ENCODE data around the gene GPBP1.
A peak's percentile ranks its signal among the peaks of the same experiment; 100 is the strongest.

GPBP1 gene

GRCh38 chr5:57171816-57172465, 1.9 kb upstream of the GPBP1 start:
- Histone ChIP-seq H3K9me3 (ENCODE audit: low read length) (no peaks in the 10 kb centered on the region), H3K9ac (ENCODE audit: low read length) (peak overlapping the region; percentile 98), H3K27ac (ENCODE audit: low read depth, low read length, poor library complexity, severe bottlenecking) (peak overlapping the region; percentile 93), H3K4me1 (ENCODE audit: insufficient read depth, low read length, severe bottlenecking) (peaks cover 22% of the 10 kb centered on the region), H3K79me2 (ENCODE audit: insufficient read depth, low read length) (peaks cover 29% of the 10 kb centered on the region), H3K27me3 (ENCODE audit: insufficient read depth, low read length) (no peaks in the 10 kb centered on the region), H3F3A (ENCODE audit: insufficient read depth, low read length) (peaks cover 9% of the 10 kb centered on the region; the same call in 1 of the 2 replicates), H4K20me1 (ENCODE audit: insufficient read depth, low read length) (no peaks in the 10 kb centered on the region), H3K4me3 (ENCODE audit: low read depth, low read length, poor library complexity, severe bottlenecking) (peak overlapping the region; percentile 90), H3K4me2 (ENCODE audit: low read length) (peak overlapping the region; percentile 97), H3K36me3 (ENCODE audit: insufficient read depth, low read length) (peaks cover 9% of the 10 kb centered on the region; the same call in 1 of the 2 replicates), H2AFZ (ENCODE audit: low read length) (peak overlapping the region; percentile 82), H3K9me2 (ENCODE audit: low read depth, low read length) (no peaks in the 10 kb centered on the region)
- no peak for TF ChIP-seq EZH2 (IDR thresholded peaks at IDR 0.05; ENCODE audit: borderline replicate concordance, low read length)
- TF ChIP-seq, protein P1, sequence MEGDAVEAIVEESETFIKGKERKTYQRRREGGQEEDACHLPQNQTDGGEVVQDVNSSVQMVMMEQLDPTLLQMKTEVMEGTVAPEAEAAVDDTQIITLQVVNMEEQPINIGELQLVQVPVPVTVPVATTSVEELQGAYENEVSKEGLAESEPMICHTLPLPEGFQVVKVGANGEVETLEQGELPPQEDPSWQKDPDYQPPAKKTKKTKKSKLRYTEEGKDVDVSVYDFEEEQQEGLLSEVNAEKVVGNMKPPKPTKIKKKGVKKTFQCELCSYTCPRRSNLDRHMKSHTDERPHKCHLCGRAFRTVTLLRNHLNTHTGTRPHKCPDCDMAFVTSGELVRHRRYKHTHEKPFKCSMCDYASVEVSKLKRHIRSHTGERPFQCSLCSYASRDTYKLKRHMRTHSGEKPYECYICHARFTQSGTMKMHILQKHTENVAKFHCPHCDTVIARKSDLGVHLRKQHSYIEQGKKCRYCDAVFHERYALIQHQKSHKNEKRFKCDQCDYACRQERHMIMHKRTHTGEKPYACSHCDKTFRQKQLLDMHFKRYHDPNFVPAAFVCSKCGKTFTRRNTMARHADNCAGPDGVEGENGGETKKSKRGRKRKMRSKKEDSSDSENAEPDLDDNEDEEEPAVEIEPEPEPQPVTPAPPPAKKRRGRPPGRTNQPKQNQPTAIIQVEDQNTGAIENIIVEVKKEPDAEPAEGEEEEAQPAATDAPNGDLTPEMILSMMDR (IDR thresholded peaks at IDR 0.05; ENCODE audit: low read length): no peak

DNA sequence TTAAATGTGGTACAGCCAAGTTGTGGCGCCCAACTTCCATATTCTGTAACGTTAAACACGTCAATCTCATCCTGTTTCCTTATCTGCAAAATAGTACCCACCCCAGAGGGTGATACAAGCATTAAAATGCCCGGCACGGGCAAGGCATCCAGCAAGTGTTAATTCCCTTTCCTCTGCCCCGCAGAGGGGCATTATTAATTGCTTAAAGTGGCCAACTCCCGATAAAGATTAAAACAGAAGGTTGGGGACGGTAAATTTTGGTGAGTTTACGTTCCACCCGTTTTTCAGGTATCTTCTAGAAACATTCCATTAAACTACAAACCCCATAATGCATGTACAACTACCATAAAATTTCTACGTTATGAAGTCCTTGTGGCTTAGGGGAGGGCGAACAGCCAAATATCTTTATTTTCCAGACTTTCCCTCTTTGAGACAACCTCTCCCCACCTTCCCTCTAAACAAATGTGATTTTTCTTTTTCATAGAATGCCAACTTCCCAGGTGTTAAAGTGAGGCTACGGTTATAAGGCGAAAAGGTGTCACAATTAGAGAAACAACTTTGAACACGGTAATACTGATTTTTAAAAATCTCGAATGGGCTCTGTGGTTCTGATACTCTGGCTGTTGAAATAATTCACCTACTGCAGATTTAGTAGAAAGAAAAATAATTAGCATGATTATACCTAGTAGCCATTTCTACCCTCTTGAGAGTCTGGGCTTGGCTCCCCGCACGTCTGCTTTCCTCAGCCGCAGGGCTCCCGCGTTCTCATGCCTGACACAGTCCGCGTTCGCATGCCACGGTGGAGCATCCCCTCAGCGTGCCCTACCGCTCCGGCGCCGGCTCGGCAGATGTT, 1.2 kb upstream of the GPBP1 start:
- H2AFZ ChIP-seq (ENCODE audit: low read length): peak overlapping the region; percentile 82; the same call in 1 of the 2 replicates
- TF ChIP-seq, protein P1 (IDR thresholded peaks at IDR 0.05; ENCODE audit: low read length): no peak
- no peak for TF ChIP-seq EZH2 (IDR thresholded peaks at IDR 0.05; ENCODE audit: borderline replicate concordance, low read length)
- peak overlapping the region; percentile 98 for H3K9ac ChIP-seq (ENCODE audit: low read length)
- H3K9me3 ChIP-seq (ENCODE audit: low read length): no peaks in the 10 kb centered on the region
- H3K79me2 ChIP-seq (ENCODE audit: insufficient read depth, low read length): peaks cover 37% of the 10 kb centered on the region
- no peaks in the 10 kb centered on the region for H3K27me3 ChIP-seq (ENCODE audit: insufficient read depth, low read length)
- peaks cover 17% of the 10 kb centered on the region; the same call in 1 of the 2 replicates for H3K36me3 ChIP-seq (ENCODE audit: insufficient read depth, low read length)
- H3K27ac ChIP-seq (ENCODE audit: low read depth, low read length, poor library complexity, severe bottlenecking): peak overlapping the region; percentile 93
- H3K9me2 ChIP-seq (ENCODE audit: low read depth, low read length): no peaks in the 10 kb centered on the region
- peaks cover 9% of the 10 kb centered on the region; the same call in 1 of the 2 replicates for H3F3A ChIP-seq (ENCODE audit: insufficient read depth, low read length)
- H3K4me3 ChIP-seq (ENCODE audit: low read depth, low read length, poor library complexity, severe bottlenecking): peak overlapping the region; percentile 90
- no peaks in the 10 kb centered on the region for H4K20me1 ChIP-seq (ENCODE audit: insufficient read depth, low read length)
- H3K4me2 ChIP-seq (ENCODE audit: low read length): peak overlapping the region; percentile 97
- peaks cover 26% of the 10 kb centered on the region for H3K4me1 ChIP-seq (ENCODE audit: insufficient read depth, low read length, severe bottlenecking)

- no peaks in the 10 kb centered on the region for H3K27me3 ChIP-seq (ENCODE audit: insufficient read depth, low read length)
- peaks cover 9% of the 10 kb centered on the region; the same call in 1 of the 2 replicates for H3F3A ChIP-seq (ENCODE audit: insufficient read depth, low read length)
- TF ChIP-seq, protein P1 (IDR thresholded peaks at IDR 0.05; ENCODE audit: low read length): no peak
- no peak for TF ChIP-seq EZH2 (IDR thresholded peaks at IDR 0.05; ENCODE audit: borderline replicate concordance, low read length)
- H3K27ac ChIP-seq (ENCODE audit: low read depth, low read length, poor library complexity, severe bottlenecking): peak overlapping the region; percentile 93
- H3K36me3 ChIP-seq (ENCODE audit: insufficient read depth, low read length): peaks cover 29% of the 10 kb centered on the region; the same call in 1 of the 2 replicates
- H3K4me1 ChIP-seq (ENCODE audit: insufficient read depth, low read length, severe bottlenecking): peaks cover 41% of the 10 kb centered on the region
- no peaks in the 10 kb centered on the region for H4K20me1 ChIP-seq (ENCODE audit: insufficient read depth, low read length)
- H3K9me3 ChIP-seq (ENCODE audit: low read length): no peaks in the 10 kb centered on the region
- H2AFZ ChIP-seq (ENCODE audit: low read length): no peak overlapping the region
- H3K9me2 ChIP-seq (ENCODE audit: low read depth, low read length): no peaks in the 10 kb centered on the region
- peaks cover 53% of the 10 kb centered on the region for H3K79me2 ChIP-seq (ENCODE audit: insufficient read depth, low read length)
- H3K4me3 ChIP-seq (ENCODE audit: low read depth, low read length, poor library complexity, severe bottlenecking): peak overlapping the region; percentile 90
- peak overlapping the region; percentile 90 for H3K4me2 ChIP-seq (ENCODE audit: low read length)
- peak overlapping the region; percentile 98 for H3K9ac ChIP-seq (ENCODE audit: low read length)
Measured at GRCh38 chr5:57174128-57174889, 450 bp downstream of the GPBP1 start.

Data from OCI-LY1 (cell line).